ENCODE measurements around the gene SLC39A11.

GRCh38 chr17:72640415-72641165, 451.9 kb downstream of the SLC39A11 start:
- TF ChIP-seq, protein P1, sequence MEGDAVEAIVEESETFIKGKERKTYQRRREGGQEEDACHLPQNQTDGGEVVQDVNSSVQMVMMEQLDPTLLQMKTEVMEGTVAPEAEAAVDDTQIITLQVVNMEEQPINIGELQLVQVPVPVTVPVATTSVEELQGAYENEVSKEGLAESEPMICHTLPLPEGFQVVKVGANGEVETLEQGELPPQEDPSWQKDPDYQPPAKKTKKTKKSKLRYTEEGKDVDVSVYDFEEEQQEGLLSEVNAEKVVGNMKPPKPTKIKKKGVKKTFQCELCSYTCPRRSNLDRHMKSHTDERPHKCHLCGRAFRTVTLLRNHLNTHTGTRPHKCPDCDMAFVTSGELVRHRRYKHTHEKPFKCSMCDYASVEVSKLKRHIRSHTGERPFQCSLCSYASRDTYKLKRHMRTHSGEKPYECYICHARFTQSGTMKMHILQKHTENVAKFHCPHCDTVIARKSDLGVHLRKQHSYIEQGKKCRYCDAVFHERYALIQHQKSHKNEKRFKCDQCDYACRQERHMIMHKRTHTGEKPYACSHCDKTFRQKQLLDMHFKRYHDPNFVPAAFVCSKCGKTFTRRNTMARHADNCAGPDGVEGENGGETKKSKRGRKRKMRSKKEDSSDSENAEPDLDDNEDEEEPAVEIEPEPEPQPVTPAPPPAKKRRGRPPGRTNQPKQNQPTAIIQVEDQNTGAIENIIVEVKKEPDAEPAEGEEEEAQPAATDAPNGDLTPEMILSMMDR (conservative IDR thresholded peaks at IDR 0.05; ENCODE audit: low read depth, low read length), result no peak
- no peak for TF ChIP-seq EZH2 (IDR thresholded peaks at IDR 0.05; ENCODE audit: borderline replicate concordance, low read depth, low read length, poor library complexity, severe bottlenecking)
